Kidney epithelial cell (primary cell): ENCODE results near the gene PHB1. TPM values are rescaled to one million over a fixed set of nuclear protein-coding genes. Genes with fewer than 3 reads are reported as not detected.

ENCODE experiments used
- DNase-seq: peaks from one replicate; pipeline ENCODE4 v3.0.0-alpha.2; 2010; ENCODE audit warnings: low read depth
- H3K27me3 ChIP-seq: 2 replicates; pipeline ENCODE4 v1.6.0; 2011; ENCODE audit warnings: low read length; ENCODE audit not compliant: control insufficient read depth, insufficient read depth
- H3K36me3 ChIP-seq: 2 replicates; pipeline ENCODE4 v1.5.1; 2011; ENCODE audit warnings: low read length; ENCODE audit not compliant: control insufficient read depth, insufficient read depth
- H3K4me3 ChIP-seq: 2 replicates; pipeline ENCODE4 v1.5.1; 2011; ENCODE audit warnings: low read depth, mild to moderate bottlenecking, control low read depth, low read length
- total RNA-seq: library from RNA; depleted of rRNA; stranded (reverse); fragments of >200 nt; gene quantifications from 2 replicates; pipeline ENCODE4 v1.2.3, GENCODE V29; 2015
- TF ChIP-seq, protein P1 (sequence below): IDR thresholded peaks from 2 replicates; pipeline ENCODE4 v1.5.1; 2011; ENCODE audit warnings: mild to moderate bottlenecking, moderate library complexity, low read length, control low read depth, inconsistent platforms; ENCODE audit not compliant: insufficient read depth, poor library complexity, severe bottlenecking

The PHB1 gene
- total RNA-seq, 1 donor from 2014 or later: 143 TPM

DNA sequence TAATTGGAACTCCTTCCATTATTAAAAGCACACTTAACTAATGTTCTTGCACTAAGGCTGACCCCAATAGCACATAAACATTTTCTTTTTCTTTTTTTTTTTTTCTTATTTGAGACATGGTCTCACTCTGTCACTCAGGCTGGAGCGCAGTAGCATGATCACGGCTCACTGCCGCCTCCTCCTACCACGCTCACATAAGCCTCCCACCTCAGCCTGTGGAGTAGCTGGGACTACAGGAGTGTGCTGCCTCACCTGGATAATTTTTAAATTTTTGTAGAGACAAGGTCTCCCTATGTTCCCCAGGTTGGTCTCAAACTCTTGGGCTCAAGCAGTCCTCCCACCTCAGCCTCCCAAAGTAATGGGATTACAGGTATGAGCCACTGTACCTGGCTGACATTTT, 51.4 kb downstream of the PHB1 start:
- TF ChIP-seq, protein P1, sequence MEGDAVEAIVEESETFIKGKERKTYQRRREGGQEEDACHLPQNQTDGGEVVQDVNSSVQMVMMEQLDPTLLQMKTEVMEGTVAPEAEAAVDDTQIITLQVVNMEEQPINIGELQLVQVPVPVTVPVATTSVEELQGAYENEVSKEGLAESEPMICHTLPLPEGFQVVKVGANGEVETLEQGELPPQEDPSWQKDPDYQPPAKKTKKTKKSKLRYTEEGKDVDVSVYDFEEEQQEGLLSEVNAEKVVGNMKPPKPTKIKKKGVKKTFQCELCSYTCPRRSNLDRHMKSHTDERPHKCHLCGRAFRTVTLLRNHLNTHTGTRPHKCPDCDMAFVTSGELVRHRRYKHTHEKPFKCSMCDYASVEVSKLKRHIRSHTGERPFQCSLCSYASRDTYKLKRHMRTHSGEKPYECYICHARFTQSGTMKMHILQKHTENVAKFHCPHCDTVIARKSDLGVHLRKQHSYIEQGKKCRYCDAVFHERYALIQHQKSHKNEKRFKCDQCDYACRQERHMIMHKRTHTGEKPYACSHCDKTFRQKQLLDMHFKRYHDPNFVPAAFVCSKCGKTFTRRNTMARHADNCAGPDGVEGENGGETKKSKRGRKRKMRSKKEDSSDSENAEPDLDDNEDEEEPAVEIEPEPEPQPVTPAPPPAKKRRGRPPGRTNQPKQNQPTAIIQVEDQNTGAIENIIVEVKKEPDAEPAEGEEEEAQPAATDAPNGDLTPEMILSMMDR: no peak
- DNase-seq: no peak
- Histone ChIP-seq H3K27me3 (no peaks in the 10 kb centered on the region), H3K4me3 (no peak overlapping the region), H3K36me3 (no peaks in the 10 kb centered on the region)

DNA sequence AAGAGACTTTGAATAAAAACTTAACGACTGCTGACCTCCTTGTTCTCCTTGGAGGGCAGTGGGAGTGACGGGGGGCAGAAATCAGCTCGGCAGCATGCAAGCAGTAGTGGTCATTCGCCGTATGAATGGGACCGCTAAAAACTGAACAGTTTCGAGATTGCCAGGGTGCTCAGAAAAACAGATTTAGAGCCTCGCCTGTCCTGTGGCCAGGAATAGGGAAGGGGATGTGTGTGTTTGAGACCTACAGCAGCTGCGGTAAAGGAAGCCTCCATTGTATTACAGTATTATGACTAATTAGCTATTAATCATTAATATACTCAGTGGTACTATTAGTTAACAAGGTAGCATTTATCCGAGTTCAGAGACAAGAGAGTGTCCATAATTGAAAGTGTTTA, 52.0 kb downstream of the PHB1 start:
- DNase-seq: no peak
- no peaks in the 10 kb centered on the region for H3K36me3 ChIP-seq
- H3K27me3 ChIP-seq: no peaks in the 10 kb centered on the region
- H3K4me3 ChIP-seq: peak overlapping the region; percentile 96
- TF ChIP-seq, protein P1: no peak

DNA sequence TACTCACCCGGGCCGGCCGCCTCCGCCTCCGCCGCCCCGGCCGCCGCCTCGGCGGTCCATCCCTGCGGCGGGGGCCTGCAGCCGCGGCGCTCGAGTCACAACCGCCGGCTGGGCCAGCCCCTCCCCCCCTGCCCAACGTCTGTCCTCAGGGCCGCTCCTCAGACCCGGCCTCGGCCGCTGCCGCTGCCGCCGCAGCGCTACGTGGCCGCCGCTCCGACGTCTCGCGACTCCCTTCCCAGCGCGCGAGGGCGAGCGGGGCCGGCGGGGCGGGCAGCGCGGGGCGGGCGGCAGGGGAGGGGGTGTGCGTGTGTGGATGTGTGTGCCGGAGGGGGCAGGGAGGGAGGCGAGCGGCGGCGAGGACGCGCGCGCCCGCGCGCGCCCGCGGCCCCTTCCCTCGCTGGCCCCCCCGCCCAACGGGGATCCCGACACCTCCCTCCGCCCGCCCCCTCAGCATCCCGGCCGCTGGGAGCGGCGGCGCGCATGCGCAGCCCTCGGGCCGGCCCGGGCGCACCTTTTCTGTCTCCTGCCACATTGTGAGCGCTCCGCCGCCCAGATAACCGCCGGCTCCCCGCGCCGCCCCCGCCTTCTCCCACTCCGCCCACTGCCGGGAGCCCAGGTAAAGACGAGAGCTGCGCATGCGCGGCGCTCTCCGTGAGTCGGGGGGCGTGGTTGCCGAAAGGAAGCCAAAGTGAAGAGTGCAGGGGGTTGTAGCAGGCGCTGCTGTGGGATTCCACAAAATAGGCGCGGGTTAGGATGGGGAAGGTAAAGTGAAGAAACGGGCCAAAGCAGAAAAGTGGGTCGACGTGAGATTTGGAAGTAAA, 52.6 kb downstream of the PHB1 start, which contains the start of gene ZNF652:
Gene ZNF652, minus strand, starts transcription at position 349 of the 821 bp plus-strand sequence. CDS start 44,525 bp downstream, outside the sequence.
- Histone ChIP-seq H3K27me3 (no peaks in the 10 kb centered on the region), H3K4me3 (peak within 1 kb of the TSS; percentile 96), H3K36me3 (no peaks in the 10 kb centered on the region)
- peak; percentile 41 for DNase-seq
- TF ChIP-seq, protein P1: no peak

DNA sequence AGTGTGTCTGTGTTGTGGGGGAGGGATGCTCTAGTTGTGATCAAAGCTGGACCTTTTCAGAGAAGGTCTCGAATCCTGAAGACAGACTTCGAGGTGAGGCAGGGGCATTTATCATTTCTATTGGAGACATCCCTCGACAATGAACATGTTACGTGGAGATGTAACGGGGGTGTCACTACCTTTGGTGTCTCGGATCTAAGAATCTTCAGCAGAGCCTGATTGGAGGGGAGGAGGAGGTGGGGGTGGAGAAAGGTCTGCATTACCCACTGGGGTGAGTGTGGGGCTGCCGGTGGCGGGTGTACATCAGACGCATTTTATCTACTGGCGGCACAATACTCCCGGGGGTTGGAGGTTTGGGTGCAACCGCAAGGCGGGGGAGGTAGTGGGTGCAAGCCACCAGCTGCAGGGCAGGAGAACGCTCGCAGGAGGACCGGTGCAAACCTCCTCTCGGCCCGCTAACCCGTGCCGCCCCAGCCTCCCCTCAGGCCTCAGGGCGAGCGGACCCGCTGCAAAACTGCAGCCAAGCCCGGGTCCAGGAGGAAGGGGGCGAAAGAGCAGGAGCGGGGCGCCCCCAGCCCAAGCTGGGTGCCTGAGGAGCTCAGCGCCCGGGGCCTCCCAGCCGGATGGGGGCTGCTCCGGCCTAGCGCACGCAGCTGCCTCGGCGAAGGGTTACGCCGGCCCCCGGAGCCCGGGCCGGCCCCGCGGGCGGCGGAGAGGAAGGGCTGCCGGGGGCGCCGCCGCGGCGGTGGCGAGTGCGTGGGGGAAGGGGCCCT, 53.4 kb downstream of the PHB1 start:
- Histone ChIP-seq H3K27me3 (no peaks in the 10 kb centered on the region), H3K4me3 (peak overlapping the region; percentile 96), H3K36me3 (no peaks in the 10 kb centered on the region)
- TF ChIP-seq, protein P1: no peak
- DNase-seq: no peak

DNA sequence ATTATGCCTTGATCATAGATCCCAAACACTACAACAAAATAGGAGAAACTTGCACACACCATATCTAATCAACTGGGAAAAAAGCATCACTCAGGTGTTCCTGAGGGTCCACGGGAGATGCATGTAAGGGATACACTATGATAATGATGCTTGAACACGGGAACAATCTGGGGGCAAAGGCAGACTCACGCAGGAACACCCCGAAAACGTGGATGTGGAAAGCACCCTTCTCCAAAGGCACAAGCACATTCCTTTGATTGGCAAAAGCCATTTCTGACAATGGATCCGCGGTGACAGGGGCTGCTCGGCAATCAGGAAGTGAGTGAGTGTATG, 53.9 kb downstream of the PHB1 start:
- Histone ChIP-seq H3K27me3 (no peaks in the 10 kb centered on the region), H3K4me3 (peak overlapping the region; percentile 96), H3K36me3 (no peaks in the 10 kb centered on the region)
- TF ChIP-seq, protein P1: no peak
- no peak for DNase-seq
